H1 (cell line): ENCODE results near the gene TTLL5. TPM values are rescaled to one million over a fixed set of nuclear protein-coding genes. Genes with fewer than 3 reads are reported as not detected.

Experiments used
- E2F6 ChIP-seq: IDR thresholded peaks from 2 replicates; pipeline ENCODE4 v1.6.1; 2012; ENCODE audit warnings: inconsistent platforms
- POLR2AphosphoS5 ChIP-seq: IDR thresholded peaks from 2 replicates; pipeline ENCODE4 v1.6.1; 2011; ENCODE audit warnings: low read depth, low read length
- TAF7 ChIP-seq: optimal IDR thresholded peaks from 2 replicates; pipeline ENCODE3; 2011; ENCODE audit warnings: low read depth, mild to moderate bottlenecking, inconsistent platforms, low read length, moderate library complexity, borderline replicate concordance
- polyA plus RNA-seq, 7 experiments: library from polyadenylated mRNA; depleted of rRNA in 3 of 7; stranded (reverse) in 5 of 7; unstranded in 2 of 7; fragments of >200 nt in 5 of 7; fragments of 200-250 nt in 2 of 7; gene quantifications; 1 replicate in 5 of 7; 2 replicates in 1 of 7; 4 replicates in 1 of 7; pipeline versions ENCODE4 v1.2.1 to v1.2.3, GENCODE V29; 2011 to 2013; ENCODE audit warnings: missing spikeins in 2 of 7, mixed read lengths in 2 of 7
- total RNA-seq: library from RNA; stranded (reverse); fragmentation: NEBNext Ultra II Directional; extraction: Animal tissue kit (Norgen Biotek cat#: 25700); gene quantifications from 2 replicates; pipeline ENCODE4 v1.2.1, GENCODE V29; 2021

TTLL5 gene
- total and polyA plus RNA-seq, 2 of the 8 experiments (the other 6 are each of a cell fraction or from before 2014, with no cell fraction given) = 16.1 to 45.9 TPM

DNA sequence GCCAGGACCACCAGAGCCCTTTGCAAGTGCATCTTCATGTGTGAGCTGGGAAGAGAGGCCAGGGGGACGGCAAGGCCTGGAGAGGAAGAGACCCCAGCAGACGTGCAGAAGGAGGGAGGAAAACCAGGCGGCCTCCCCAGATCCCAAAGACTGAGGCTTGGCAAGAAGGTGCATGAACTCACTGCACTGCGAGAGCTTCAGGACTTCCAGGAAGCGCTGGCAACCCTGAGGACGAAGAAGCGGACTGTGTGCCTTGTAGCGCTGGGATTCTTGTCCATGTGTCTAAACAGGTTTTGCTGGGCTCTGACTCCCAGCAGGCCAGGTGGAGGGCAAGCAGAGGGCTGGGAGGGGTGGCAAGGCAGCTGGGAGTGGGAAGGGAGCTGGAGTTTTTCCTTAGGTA is 319.8 kb downstream of the TTLL5 start (continued):
- TF ChIP-seq POLR2AphosphoS5 (no peak), E2F6 (no peak), TAF7 (no peak)
- TF ChIP-seq, all 59 proteins: peak for 0
